ENCODE data around the gene ATXN10.
A peak's percentile ranks its signal among the peaks of the same experiment; 100 is the strongest.

Gene ATXN10

GRCh38 chr22:45772743-45773142 lies 101.1 kb downstream of the ATXN10 start:
- DNase-seq (ENCODE audit: low spot score): peak; percentile 36
- TF ChIP-seq CTCF (IDR thresholded peaks at IDR 0.05; ENCODE audit: extremely low read depth, missing control alignments): no peak

- no peak for TF ChIP-seq CTCF (IDR thresholded peaks at IDR 0.05; ENCODE audit: extremely low read depth, missing control alignments)
- DNase-seq (ENCODE audit: low spot score): no peak
Measured at GRCh38 chr22:45774001-45774670, 102.5 kb downstream of the ATXN10 start.

- no peak for TF ChIP-seq CTCF (IDR thresholded peaks at IDR 0.05; ENCODE audit: extremely low read depth, missing control alignments)
- no peak for DNase-seq (ENCODE audit: low spot score)
Measured at GRCh38 chr22:45775062-45775461, 103.4 kb downstream of the ATXN10 start.

- TF ChIP-seq CTCF (IDR thresholded peaks at IDR 0.05; ENCODE audit: extremely low read depth, missing control alignments): no peak
- peak; percentile 70 for DNase-seq (ENCODE audit: low spot score)
Measured at GRCh38 chr22:45775569-45776312, 104.1 kb downstream of the ATXN10 start.

- TF ChIP-seq CTCF (IDR thresholded peaks at IDR 0.05; ENCODE audit: extremely low read depth, missing control alignments): no peak
Measured at GRCh38 chr22:45776313-45776585, 104.6 kb downstream of the ATXN10 start.

GRCh38 chr22:45777046-45777851 lies 105.6 kb downstream of the ATXN10 start:
- no peak for DNase-seq (ENCODE audit: low spot score)

More at GRCh38 chr22:45776313-45776585, 104.6 kb downstream of the ATXN10 start:
- no peak for DNase-seq (ENCODE audit: low spot score)

More at GRCh38 chr22:45777046-45777851, 105.6 kb downstream of the ATXN10 start:
- no peak for TF ChIP-seq CTCF (IDR thresholded peaks at IDR 0.05; ENCODE audit: extremely low read depth, missing control alignments)

Measured in GM20000 (cell line).